ENCODE data around the gene PSMG3.
A peak's percentile ranks its signal among the peaks of the same experiment; 100 is the strongest.

Gene PSMG3

DNA sequence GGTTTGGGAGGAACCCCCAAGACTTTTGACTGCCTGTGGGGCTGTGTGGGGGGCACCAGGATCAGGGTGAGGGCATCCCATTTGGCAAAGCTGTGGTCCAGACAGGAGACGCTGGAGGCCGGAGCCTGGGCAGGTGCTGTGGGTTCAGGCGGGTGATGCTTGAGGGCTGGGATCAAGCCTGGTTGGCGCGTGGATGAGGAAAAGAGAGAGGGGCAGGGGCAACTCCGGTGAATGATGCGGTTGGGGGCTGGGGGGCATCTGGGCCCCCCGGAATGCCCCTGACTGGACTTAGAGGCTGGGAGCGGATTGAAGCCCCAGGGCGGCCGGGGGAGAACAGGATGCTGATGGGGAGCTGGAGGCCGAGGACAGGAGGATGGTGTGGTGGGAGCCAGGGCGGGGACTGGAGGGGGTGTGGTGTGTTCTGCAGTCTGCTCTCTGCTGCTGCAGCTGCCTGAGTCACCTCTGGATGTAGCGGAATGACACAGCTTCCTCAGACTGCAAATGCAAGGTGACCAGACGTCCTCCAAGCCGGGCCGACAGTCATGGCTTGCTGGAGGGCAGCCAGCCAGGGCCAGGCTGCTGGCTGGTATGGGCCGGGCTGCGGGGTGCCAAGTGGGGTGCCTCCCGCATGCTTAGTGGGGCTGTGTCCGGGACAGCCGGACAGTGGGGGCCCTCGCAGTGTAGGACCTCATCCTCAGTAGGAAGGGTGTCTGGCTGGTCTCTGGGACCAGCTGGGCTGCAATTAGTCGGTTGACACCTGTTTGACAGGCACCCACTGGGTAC, 36.1 kb downstream of the PSMG3 start:
- H3K36me3 ChIP-seq (ENCODE audit: control insufficient read depth in 1 of 2, insufficient read depth in 2 of 2, low read length in 2 of 2): peaks cover 0 to 9% of the 10 kb centered on the region in 2 donors
- H3K27ac ChIP-seq (ENCODE audit: low read length): peak overlapping the region; percentile 97
- H3K9me3 ChIP-seq (ENCODE audit: control insufficient read depth in 1 of 2, low read length in 2 of 2): no peaks in the 10 kb centered on the region
- H3K27me3 ChIP-seq (ENCODE audit: low read depth, low read length): no peaks in the 10 kb centered on the region
- H3K4me1 ChIP-seq (ENCODE audit: control insufficient read depth in 1 of 2, insufficient read depth in 2 of 2, low read length in 2 of 2): peaks cover 9 to 31% of the 10 kb centered on the region in 2 donors
- H3K4me3 ChIP-seq (ENCODE audit: low read depth in 1 of 2, low read length in 2 of 2): peak overlapping the region; percentile 63 to 74

- Histone ChIP-seq H3K27me3 (ENCODE audit: low read depth, low read length) (no peaks in the 10 kb centered on the region), H3K27ac (ENCODE audit: low read length) (peak overlapping the region; percentile 97), H3K4me3 (ENCODE audit: low read depth in 1 of 2, low read length in 2 of 2) (peak overlapping the region; percentile 63 to 74), H3K4me1 (ENCODE audit: control insufficient read depth in 1 of 2, insufficient read depth in 2 of 2, low read length in 2 of 2) (peaks cover 9 to 31% of the 10 kb centered on the region in 2 donors), H3K36me3 (ENCODE audit: control insufficient read depth in 1 of 2, insufficient read depth in 2 of 2, low read length in 2 of 2) (peaks cover 0 to 9% of the 10 kb centered on the region in 2 donors), H3K9me3 (ENCODE audit: control insufficient read depth in 1 of 2, low read length in 2 of 2) (no peaks in the 10 kb centered on the region)
Observed at GRCh38 chr7:1533255-1533546, 36.6 kb downstream of the PSMG3 start.

DNA sequence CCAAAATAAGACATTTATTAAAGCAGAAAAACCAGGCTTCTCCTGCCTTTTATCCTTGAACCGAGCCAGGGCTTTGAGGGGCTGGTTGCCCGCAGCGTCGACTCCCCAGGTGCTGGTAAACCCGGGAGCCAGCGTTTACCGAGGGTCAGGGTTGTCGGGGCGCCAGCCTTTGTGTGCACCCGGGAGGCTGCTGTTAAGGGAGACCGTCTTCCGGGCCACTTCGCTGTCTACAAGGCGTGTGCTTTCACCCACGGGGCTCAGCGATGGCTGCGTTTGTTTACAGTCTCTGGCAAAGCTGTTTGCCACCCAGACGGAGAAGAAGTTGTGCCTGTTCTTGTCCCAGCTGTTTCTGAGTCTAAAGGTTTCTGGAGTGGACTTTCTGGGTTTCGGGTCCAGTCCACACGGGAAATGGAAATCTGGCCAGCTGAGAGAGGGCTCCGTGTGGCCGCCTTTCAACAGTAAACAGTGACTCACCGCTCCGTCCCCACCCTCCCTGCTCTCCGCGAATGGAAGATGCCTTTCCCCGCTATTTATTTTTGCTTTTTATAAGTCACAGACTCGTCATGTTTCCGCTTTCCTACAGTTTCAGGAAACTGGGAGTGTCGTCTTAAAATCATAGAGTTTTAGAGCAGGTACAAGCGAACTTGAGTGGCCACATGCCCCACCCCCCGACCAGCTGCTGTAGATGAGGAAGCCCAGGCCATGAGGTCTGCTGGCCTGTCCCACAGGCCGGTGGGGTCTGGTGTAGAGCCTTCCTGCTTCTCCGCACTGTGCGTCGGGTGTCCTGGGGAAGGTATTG, 37.2 kb downstream of the PSMG3 start:
- H3K36me3 ChIP-seq (ENCODE audit: control insufficient read depth in 1 of 2, insufficient read depth in 2 of 2, low read length in 2 of 2): peaks cover 0 to 6% of the 10 kb centered on the region in 2 donors
- peak overlapping the region; percentile 97 for H3K27ac ChIP-seq (ENCODE audit: low read length)
- H3K9me3 ChIP-seq (ENCODE audit: control insufficient read depth in 1 of 2, low read length in 2 of 2): no peaks in the 10 kb centered on the region
- no peaks in the 10 kb centered on the region for H3K27me3 ChIP-seq (ENCODE audit: low read depth, low read length)
- H3K4me1 ChIP-seq (ENCODE audit: control insufficient read depth in 1 of 2, insufficient read depth in 2 of 2, low read length in 2 of 2): peaks cover 9 to 31% of the 10 kb centered on the region in 2 donors
- peak overlapping the region; percentile 63 to 74 for H3K4me3 ChIP-seq (ENCODE audit: low read depth in 1 of 2, low read length in 2 of 2)

DNA sequence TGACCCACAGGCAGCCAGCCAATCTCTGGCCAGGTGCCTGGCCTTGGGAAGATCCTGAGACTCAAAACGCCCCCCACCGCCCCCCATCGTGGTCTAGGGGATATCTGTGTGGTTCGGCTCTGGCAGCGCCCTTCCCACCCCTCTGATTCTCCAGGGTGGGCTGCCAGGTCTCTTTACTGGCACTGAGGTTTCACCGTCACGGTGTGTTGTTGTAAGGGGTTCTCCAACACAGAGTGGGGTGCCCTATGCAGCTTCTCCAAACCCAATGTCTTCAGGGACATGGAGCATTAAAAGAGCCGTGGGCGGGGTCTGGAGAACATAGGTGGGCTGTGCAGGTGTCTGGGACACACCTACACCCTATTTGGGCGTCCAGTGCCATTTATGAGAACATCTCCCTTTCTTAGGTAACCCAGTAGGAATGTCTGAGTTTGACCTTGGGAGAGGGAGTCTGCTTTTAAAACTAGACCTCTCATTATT, 37.8 kb downstream of the PSMG3 start:
- Histone ChIP-seq H3K9me3 (ENCODE audit: control insufficient read depth in 1 of 2, low read length in 2 of 2) (no peaks in the 10 kb centered on the region), H3K27me3 (ENCODE audit: low read depth, low read length) (no peaks in the 10 kb centered on the region), H3K27ac (ENCODE audit: low read length) (peak overlapping the region; percentile 97), H3K4me3 (ENCODE audit: low read depth in 1 of 2, low read length in 2 of 2) (peak overlapping the region; percentile 63 to 74), H3K36me3 (ENCODE audit: control insufficient read depth in 1 of 2, insufficient read depth in 2 of 2, low read length in 2 of 2) (peaks cover 0 to 3% of the 10 kb centered on the region in 2 donors), H3K4me1 (ENCODE audit: control insufficient read depth in 1 of 2, insufficient read depth in 2 of 2, low read length in 2 of 2) (peaks cover 9 to 31% of the 10 kb centered on the region in 2 donors)

DNA sequence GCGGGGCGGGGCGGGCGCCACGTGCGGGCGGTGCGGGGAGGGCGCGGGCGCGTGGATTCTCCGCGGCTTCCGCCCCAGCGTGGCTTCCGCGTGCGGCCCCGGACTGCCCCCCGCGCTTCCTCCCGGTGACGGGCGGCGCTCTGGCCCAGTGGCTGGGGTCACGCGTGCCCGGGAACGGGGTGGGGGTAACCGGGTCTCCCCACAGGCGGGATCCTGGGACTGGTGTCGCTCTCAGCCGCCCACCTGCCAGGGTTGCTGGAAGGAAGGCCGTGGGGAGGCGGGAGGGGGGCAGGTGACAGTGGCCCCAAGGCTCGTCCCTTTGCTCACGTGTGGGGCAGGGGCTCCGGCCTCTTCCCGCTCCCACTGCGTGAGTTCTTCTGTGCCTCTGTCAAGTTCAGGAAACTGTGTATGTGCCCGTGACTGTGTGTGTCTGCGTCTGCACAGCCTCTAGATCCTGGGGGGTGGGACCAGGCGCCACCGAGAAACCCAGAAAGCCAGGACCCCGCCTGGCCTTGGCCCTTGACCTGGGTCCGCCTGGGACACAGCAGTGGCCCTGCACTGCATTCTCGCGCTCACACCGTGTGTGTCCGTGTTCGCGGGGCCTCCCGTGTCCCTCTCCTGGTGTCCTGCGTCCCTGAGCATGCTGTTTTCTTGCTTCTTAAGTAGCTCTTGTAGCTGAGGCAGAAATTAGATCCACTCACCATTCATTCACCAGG, 38.4 kb downstream of the PSMG3 start:
- Histone ChIP-seq H3K4me1 (ENCODE audit: control insufficient read depth in 1 of 2, insufficient read depth in 2 of 2, low read length in 2 of 2) (peaks cover 9 to 28% of the 10 kb centered on the region in 2 donors), H3K36me3 (ENCODE audit: control insufficient read depth in 1 of 2, insufficient read depth in 2 of 2, low read length in 2 of 2) (peaks cover 0 to 3% of the 10 kb centered on the region in 2 donors), H3K4me3 (ENCODE audit: low read depth in 1 of 2, low read length in 2 of 2) (peak overlapping the region; percentile 63 to 74), H3K27ac (ENCODE audit: low read length) (peak overlapping the region; percentile 97), H3K9me3 (ENCODE audit: control insufficient read depth in 1 of 2, low read length in 2 of 2) (no peaks in the 10 kb centered on the region), H3K27me3 (ENCODE audit: low read depth, low read length) (no peaks in the 10 kb centered on the region)

DNA sequence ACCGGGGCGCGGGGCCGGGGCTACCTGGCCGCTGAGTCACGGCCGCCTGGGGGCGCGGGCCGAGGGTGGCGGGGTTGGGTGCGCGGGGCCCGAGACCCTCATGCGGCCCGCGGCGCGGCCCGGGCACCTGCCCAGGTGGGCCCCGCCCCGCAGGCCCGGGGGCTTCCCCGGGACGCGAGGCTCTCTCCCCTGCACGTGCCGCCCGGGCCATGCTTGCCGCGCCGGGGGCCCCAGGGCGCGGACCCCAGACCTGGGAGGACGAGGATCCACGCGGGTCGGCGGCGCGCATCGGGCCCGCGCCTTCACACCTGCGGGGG, 38.9 kb downstream of the PSMG3 start:
- Histone ChIP-seq H3K27ac (ENCODE audit: low read length) (no peak overlapping the region), H3K9me3 (ENCODE audit: control insufficient read depth in 1 of 2, low read length in 2 of 2) (no peaks in the 10 kb centered on the region), H3K4me3 (ENCODE audit: low read depth in 1 of 2, low read length in 2 of 2) (peak overlapping the region in 1 of 2 donors; percentile 63), H3K4me1 (ENCODE audit: control insufficient read depth in 1 of 2, insufficient read depth in 2 of 2, low read length in 2 of 2) (peaks cover 9 to 24% of the 10 kb centered on the region in 2 donors), H3K36me3 (ENCODE audit: control insufficient read depth in 1 of 2, insufficient read depth in 2 of 2, low read length in 2 of 2) (peaks cover 0 to 3% of the 10 kb centered on the region in 2 donors), H3K27me3 (ENCODE audit: low read depth, low read length) (no peaks in the 10 kb centered on the region)

DNA sequence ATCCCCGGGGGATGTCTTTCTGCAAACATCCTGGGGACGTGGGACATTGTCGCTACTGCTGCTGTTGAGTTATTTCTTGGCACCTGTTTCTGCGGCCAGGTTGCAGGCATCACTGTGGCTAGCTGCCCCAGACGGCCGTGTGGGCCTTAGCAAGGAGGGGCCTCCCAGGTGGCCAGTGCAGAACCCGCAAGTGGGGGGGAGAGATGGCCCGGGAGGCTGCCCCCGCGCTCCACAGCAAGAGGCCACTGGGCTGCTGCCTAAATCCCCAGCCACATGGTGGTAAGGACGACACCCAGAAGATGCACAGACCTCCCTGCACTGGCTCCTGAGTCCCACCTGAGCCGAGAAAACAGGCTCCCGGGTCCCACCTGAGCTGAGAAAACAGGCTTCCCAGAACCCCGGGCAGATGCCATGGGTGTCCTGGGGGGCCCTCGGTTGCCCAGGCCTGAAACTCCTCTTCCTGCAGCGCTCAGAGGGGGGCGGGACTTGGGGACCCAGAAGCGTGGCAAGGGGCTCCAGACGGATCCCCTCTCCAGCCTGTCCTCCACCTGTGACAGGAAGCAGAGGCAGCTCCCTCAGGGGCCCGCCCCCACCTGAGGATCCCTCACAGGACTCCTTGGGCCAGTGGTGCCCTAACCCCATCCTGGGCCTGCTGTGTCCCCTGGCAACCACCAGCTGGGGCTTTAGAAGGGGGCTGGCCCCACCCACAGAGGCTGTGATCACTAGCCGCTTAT, 40.3 kb downstream of the PSMG3 start:
- Histone ChIP-seq H3K4me1 (ENCODE audit: control insufficient read depth in 1 of 2, insufficient read depth in 2 of 2, low read length in 2 of 2) (peaks cover 9 to 24% of the 10 kb centered on the region in 2 donors), H3K4me3 (ENCODE audit: low read depth in 1 of 2, low read length in 2 of 2) (peak overlapping the region in 1 of 2 donors; percentile 51), H3K27ac (ENCODE audit: low read length) (no peak overlapping the region)

GRCh38 chr7:1526271-1526754, 43.5 kb downstream of the PSMG3 start:
- no peak overlapping the region for H3K27ac ChIP-seq (ENCODE audit: low read length)
- no peaks in the 10 kb centered on the region for H3K9me3 ChIP-seq (ENCODE audit: control insufficient read depth in 1 of 2, low read length in 2 of 2)
- peaks cover 0 to 5% of the 10 kb centered on the region in 2 donors for H3K4me1 ChIP-seq (ENCODE audit: control insufficient read depth in 1 of 2, insufficient read depth in 2 of 2, low read length in 2 of 2)
- H3K4me3 ChIP-seq (ENCODE audit: low read depth in 1 of 2, low read length in 2 of 2): no peak overlapping the region
- H3K36me3 ChIP-seq (ENCODE audit: control insufficient read depth in 1 of 2, insufficient read depth in 2 of 2, low read length in 2 of 2): no peaks in the 10 kb centered on the region
- no peaks in the 10 kb centered on the region for H3K27me3 ChIP-seq (ENCODE audit: low read depth, low read length)

More for the DNA sequence above, 40.3 kb downstream of the PSMG3 start:
- H3K36me3 ChIP-seq (ENCODE audit: control insufficient read depth in 1 of 2, insufficient read depth in 2 of 2, low read length in 2 of 2): peaks cover 0 to 3% of the 10 kb centered on the region in 2 donors
- H3K27me3 ChIP-seq (ENCODE audit: low read depth, low read length): no peaks in the 10 kb centered on the region
- no peaks in the 10 kb centered on the region for H3K9me3 ChIP-seq (ENCODE audit: control insufficient read depth in 1 of 2, low read length in 2 of 2)

- Histone ChIP-seq H3K27ac (ENCODE audit: low read length) (no peak overlapping the region), H3K9me3 (ENCODE audit: control insufficient read depth in 1 of 2, low read length in 2 of 2) (no peaks in the 10 kb centered on the region), H3K27me3 (ENCODE audit: low read depth, low read length) (no peaks in the 10 kb centered on the region), H3K4me1 (ENCODE audit: control insufficient read depth in 1 of 2, insufficient read depth in 2 of 2, low read length in 2 of 2) (peaks cover 0 to 5% of the 10 kb centered on the region in 2 donors), H3K36me3 (ENCODE audit: control insufficient read depth in 1 of 2, insufficient read depth in 2 of 2, low read length in 2 of 2) (no peaks in the 10 kb centered on the region), H3K4me3 (ENCODE audit: low read depth in 1 of 2, low read length in 2 of 2) (no peak overlapping the region)
Observed at GRCh38 chr7:1525409-1525808, 44.4 kb downstream of the PSMG3 start.

- Histone ChIP-seq H3K27me3 (ENCODE audit: low read depth, low read length) (no peaks in the 10 kb centered on the region), H3K27ac (ENCODE audit: low read length) (no peak overlapping the region), H3K36me3 (ENCODE audit: control insufficient read depth in 1 of 2, insufficient read depth in 2 of 2, low read length in 2 of 2) (no peaks in the 10 kb centered on the region), H3K9me3 (ENCODE audit: control insufficient read depth in 1 of 2, low read length in 2 of 2) (peaks cover 0 to 3% of the 10 kb centered on the region in 2 donors), H3K4me3 (ENCODE audit: low read depth in 1 of 2, low read length in 2 of 2) (no peak overlapping the region), H3K4me1 (ENCODE audit: control insufficient read depth in 1 of 2, insufficient read depth in 2 of 2, low read length in 2 of 2) (no peaks in the 10 kb centered on the region)
Observed at GRCh38 chr7:1523844-1524243, 46.0 kb downstream of the PSMG3 start.
